SJSA1 (cell line): ENCODE data around the gene MANBA. TPM values are rescaled to one million over a fixed set of nuclear protein-coding genes. Genes with fewer than 3 reads are reported as not detected.

Experiments
- DNase-seq, 2 experiments: peaks; one replicate each; pipeline ENCODE4 v3.0.0-alpha.2; 2015 to 2020; ENCODE audit warnings: low spot score in 2 of 2, low read depth in 1 of 2
- H3K27ac ChIP-seq: fragments of 250-450 bp; sonication (Bioruptor Pico); 2 replicates; pipeline ENCODE4 v1.5.1; 2020; ENCODE audit warnings: mild to moderate bottlenecking, moderate library complexity
- H3K27me3 ChIP-seq: fragments of 250-450 bp; sonication (Bioruptor Pico); replicated peaks from 2 replicates; pipeline ENCODE4 v1.5.1; 2020; ENCODE audit warnings: mild to moderate bottlenecking, moderate library complexity
- H3K36me3 ChIP-seq: fragments of 250-450 bp; sonication (Bioruptor Pico); 2 replicates; pipeline ENCODE4 v1.5.1; 2020; ENCODE audit warnings: mild to moderate bottlenecking
- H3K4me1 ChIP-seq: fragments of 250-450 bp; sonication (Bioruptor Pico); replicated peaks from 2 replicates; pipeline ENCODE4 v1.6.1; 2021; ENCODE audit warnings: mild to moderate bottlenecking
- H3K4me3 ChIP-seq: fragments of 250-450 bp; sonication (Bioruptor Pico); 2 replicates; pipeline ENCODE4 v1.5.1; 2020; ENCODE audit warnings: mild to moderate bottlenecking
- H3K9me3 ChIP-seq: fragments of 250-450 bp; sonication (Bioruptor Pico); replicated peaks from 2 replicates; pipeline ENCODE4 v1.5.1; 2020; ENCODE audit warnings: mild to moderate bottlenecking
- total RNA-seq: library from RNA; depleted of rRNA; stranded (reverse); fragments of >200 nt; shearing (Covaris generic); gene quantifications from 2 replicates; pipeline ENCODE4 v1.2.3, GENCODE V29; 2014

MANBA gene
- total RNA-seq, 1 experiment from 2014 or later = 13.2 TPM

- Histone ChIP-seq H3K36me3 (no peaks in the 10 kb centered on the region), H3K9me3 (no peaks in the 10 kb centered on the region), H3K27me3 (no peaks in the 10 kb centered on the region), H3K4me3 (no peak overlapping the region), H3K27ac (no peak overlapping the region), H3K4me1 (no peaks in the 10 kb centered on the region)
- no peak for DNase-seq
These were observed 20.8 kb upstream of the MANBA start for GRCh38 chr4:102781570-102781969.

GRCh38 chr4:102780476-102781144, 19.8 kb upstream of the MANBA start:
- no peaks in the 10 kb centered on the region for H3K4me1 ChIP-seq
- H3K27ac ChIP-seq = no peak overlapping the region
- no peak overlapping the region for H3K4me3 ChIP-seq
- no peaks in the 10 kb centered on the region for H3K36me3 ChIP-seq
- DNase-seq = no peak
- H3K9me3 ChIP-seq = no peaks in the 10 kb centered on the region
- no peaks in the 10 kb centered on the region for H3K27me3 ChIP-seq

DNA sequence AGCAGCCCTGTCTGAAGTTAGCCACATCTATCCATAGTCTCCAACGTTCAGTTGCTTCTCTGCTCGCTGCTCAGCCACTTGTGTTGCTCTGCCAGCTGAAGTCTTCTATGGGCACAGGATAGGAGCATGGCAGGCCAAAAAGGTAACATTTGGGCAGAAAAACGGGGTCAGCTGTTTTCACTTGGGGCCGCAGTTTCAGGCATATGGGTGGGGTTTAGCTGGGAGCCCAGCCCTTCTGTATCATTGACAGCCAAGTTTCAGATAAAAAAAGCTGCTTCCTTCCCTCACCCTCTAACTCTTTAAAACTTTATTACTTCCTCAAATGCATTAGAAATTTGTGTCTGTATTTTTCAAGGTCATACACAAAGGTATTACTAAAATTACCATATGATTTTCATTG, 18.4 kb upstream of the MANBA start:
- H3K4me1 ChIP-seq = no peaks in the 10 kb centered on the region
- no peak for DNase-seq
- no peaks in the 10 kb centered on the region; the same call in 1 of the 2 replicates for H3K27me3 ChIP-seq
- no peaks in the 10 kb centered on the region for H3K9me3 ChIP-seq
- no peak overlapping the region for H3K4me3 ChIP-seq
- H3K36me3 ChIP-seq = no peaks in the 10 kb centered on the region
- no peak overlapping the region for H3K27ac ChIP-seq

DNA sequence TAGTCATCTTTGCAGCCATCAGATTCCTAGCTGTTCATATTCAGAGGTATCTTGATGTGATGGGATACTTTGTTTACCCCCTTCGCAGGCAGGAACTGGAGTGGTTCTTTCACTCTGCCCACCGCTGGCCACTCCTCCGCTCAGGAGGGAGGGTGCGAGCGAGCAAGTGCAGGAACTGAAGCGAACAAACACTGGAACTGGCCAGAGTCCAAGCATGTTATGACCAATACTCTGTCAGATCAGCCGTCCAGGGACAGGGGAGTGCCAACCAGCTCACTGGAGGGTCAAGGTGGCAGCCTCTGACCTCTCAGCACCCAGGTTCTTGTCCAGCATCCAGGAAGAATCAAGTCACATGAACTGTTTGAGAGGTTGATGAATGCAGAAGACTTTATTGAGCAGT, 18.0 kb upstream of the MANBA start:
- Histone ChIP-seq H3K4me1 (no peaks in the 10 kb centered on the region), H3K27me3 (no peaks in the 10 kb centered on the region; the same call in 1 of the 2 replicates), H3K27ac (no peak overlapping the region), H3K9me3 (no peaks in the 10 kb centered on the region), H3K4me3 (no peak overlapping the region), H3K36me3 (no peaks in the 10 kb centered on the region)
- DNase-seq = no peak

DNA sequence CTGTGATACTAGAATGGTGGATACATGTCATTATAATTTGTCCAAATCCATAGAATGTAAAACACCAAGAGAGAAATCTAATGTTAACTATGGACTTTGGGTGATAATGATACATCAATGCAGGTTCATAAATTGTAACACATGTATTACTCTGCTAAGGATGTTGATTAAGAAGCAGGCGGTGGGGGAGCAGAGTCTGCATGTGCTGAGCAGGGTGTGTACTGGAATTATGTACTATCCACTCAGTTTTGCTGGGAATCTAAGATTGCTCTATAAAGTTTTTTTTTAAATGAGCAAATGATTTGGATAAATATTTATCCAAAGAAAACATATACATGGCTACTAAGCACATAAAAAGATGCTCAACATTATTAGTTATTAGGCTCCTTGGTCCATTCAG, 15.0 kb upstream of the MANBA start:
- Histone ChIP-seq H3K9me3 (no peaks in the 10 kb centered on the region), H3K4me1 (no peaks in the 10 kb centered on the region), H3K27me3 (no peaks in the 10 kb centered on the region; the same call in 1 of the 2 replicates), H3K36me3 (no peaks in the 10 kb centered on the region), H3K4me3 (no peak overlapping the region), H3K27ac (no peak overlapping the region)
- DNase-seq = no peak

DNA sequence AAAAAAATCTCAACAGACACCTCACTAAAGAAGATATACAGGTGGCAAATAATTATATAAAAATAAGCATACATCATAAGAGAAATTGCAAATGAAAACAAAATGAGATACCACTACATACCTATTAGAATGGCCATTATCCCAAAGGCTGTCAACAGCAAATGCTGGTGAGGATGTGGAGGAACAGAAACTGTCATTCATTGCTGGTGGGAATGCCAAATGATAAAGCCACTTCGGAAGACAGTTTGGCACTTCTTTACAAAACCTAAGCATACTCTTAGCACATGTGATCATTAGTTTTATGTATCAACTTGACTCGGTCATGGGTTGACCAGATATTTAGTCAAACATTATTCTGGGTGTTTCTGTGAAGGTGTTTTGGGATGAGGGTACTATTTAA, 13.5 kb upstream of the MANBA start:
- H3K27ac ChIP-seq = no peak overlapping the region
- H3K4me1 ChIP-seq = no peaks in the 10 kb centered on the region
- no peaks in the 10 kb centered on the region; the same call in 1 of the 2 replicates for H3K27me3 ChIP-seq
- H3K36me3 ChIP-seq = no peaks in the 10 kb centered on the region
- H3K9me3 ChIP-seq = no peaks in the 10 kb centered on the region
- H3K4me3 ChIP-seq = no peak overlapping the region
- DNase-seq = no peak

- no peak for DNase-seq
- no peaks in the 10 kb centered on the region for H3K4me1 ChIP-seq
- no peak overlapping the region for H3K4me3 ChIP-seq
- H3K36me3 ChIP-seq = no peaks in the 10 kb centered on the region
- H3K27ac ChIP-seq = no peak overlapping the region
- H3K9me3 ChIP-seq = no peaks in the 10 kb centered on the region
- H3K27me3 ChIP-seq = no peaks in the 10 kb centered on the region; the same call in 1 of the 2 replicates
These were observed 12.1 kb upstream of the MANBA start for GRCh38 chr4:102772738-102773340.

GRCh38 chr4:102764901-102765300, 4.1 kb upstream of the MANBA start:
- Histone ChIP-seq H3K36me3 (no peaks in the 10 kb centered on the region), H3K4me3 (no peak overlapping the region), H3K4me1 (peaks cover 9% of the 10 kb centered on the region; the same call in 1 of the 2 replicates), H3K9me3 (no peaks in the 10 kb centered on the region), H3K27me3 (no peaks in the 10 kb centered on the region), H3K27ac (no peak overlapping the region)
- DNase-seq = no peak

GRCh38 chr4:102761906-102762305, 1.1 kb upstream of the MANBA start:
- H3K27ac ChIP-seq = no peak overlapping the region
- no peaks in the 10 kb centered on the region for H3K9me3 ChIP-seq
- no peak overlapping the region for H3K4me3 ChIP-seq
- no peak for DNase-seq
- no peaks in the 10 kb centered on the region for H3K27me3 ChIP-seq
- H3K4me1 ChIP-seq = peaks cover 13% of the 10 kb centered on the region; the same call in 1 of the 2 replicates
- no peaks in the 10 kb centered on the region for H3K36me3 ChIP-seq

- DNase-seq = no peak
These were observed 531 bp upstream of the MANBA start for GRCh38 chr4:102761296-102761701.

DNA sequence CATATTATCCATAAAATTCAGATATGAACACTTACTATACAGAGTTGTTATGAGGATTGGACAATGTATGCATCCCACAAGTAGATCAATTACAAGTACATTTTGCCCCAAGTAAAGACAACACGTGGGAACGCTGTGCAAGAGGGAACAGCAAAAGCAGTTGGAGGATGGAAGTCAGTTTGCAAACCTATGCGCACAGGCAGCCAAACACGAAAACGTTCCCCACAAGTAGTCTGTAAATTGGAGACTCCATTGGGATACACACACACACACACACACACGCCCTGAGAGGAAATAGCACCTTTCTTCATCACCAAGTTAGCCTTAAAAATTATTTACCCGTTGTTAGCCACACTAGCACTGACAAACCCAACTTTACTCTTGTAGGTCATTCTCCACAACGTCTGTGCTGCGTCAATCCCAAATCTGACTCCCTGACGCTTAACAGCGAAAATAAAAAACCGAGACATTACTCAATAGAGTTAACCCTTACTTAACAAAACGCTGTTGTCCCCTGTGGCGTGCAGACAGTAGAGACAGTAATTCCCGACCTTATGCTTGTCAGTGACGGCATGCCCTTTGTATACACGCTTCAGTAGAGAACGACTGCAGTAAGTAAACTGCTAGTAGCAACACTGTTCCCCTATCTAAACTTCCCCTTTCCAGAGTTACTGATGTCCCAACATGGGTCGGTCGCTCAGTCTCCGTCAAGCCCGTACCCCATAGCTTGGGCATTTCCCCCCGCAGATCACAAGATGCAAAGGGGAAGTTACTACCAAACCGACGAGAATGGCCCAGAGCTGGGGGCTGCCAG, 730 bp downstream of the MANBA start:
- no peaks in the 10 kb centered on the region for H3K27me3 ChIP-seq
- DNase-seq = no peak
- no peak overlapping the region for H3K27ac ChIP-seq
- H3K4me3 ChIP-seq = peak overlapping the region; percentile 63
- H3K4me1 ChIP-seq = peaks cover 13% of the 10 kb centered on the region; the same call in 1 of the 2 replicates
- no peaks in the 10 kb centered on the region for H3K36me3 ChIP-seq
- no peaks in the 10 kb centered on the region for H3K9me3 ChIP-seq

More at GRCh38 chr4:102761296-102761701, 531 bp upstream of the MANBA start:
- Histone ChIP-seq H3K4me3 (peak overlapping the region; percentile 63), H3K27ac (no peak overlapping the region), H3K4me1 (peaks cover 13% of the 10 kb centered on the region; the same call in 1 of the 2 replicates), H3K36me3 (no peaks in the 10 kb centered on the region), H3K9me3 (no peaks in the 10 kb centered on the region), H3K27me3 (no peaks in the 10 kb centered on the region)

DNA sequence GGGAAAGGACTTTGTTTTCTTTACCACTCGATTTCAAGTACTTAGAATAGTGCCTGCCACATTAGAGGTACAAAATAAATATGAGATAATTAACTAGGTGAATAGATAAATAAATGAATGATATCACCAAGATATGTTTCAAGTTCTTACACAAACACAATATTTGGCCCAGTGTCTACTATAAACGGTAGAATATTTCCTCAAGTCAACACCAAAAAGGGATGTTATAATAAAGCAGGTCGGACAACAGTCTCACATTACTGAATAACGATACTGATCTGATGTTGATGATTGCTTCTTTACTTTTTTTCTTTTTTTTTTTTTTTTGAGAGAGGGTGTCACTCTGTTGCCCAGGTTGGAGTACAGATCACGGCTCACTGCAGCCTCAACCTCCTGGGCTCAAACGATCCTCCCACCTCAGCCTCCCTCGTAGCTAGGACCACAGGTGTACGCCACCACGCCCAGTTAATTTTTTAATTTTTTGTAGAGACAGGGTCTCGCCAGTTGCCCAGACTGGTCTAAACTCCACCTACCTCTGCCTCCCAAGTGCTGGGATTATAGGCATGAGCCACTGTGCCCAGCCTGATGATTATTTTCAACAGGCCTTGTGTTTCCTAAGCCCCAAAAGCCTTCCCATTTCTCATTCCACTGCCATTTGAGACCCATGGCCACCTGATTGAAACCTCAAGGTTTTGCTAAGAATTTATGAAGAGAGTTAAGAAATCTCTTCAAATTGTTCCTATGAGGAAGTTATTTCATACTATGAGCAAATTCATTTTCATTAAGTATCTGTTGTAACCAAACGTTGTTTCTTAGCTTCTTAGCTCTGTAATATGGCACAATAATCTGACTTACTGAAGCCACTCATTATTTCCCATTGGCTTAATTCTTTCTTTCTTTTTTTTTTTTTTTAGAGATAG, 2.3 kb downstream of the MANBA start:
- H3K4me1 ChIP-seq = peaks cover 13% of the 10 kb centered on the region; the same call in 1 of the 2 replicates
- DNase-seq = no peak
- no peaks in the 10 kb centered on the region for H3K9me3 ChIP-seq
- H3K36me3 ChIP-seq = no peaks in the 10 kb centered on the region
- H3K4me3 ChIP-seq = no peak overlapping the region
- H3K27ac ChIP-seq = no peak overlapping the region
- H3K27me3 ChIP-seq = no peaks in the 10 kb centered on the region

DNA sequence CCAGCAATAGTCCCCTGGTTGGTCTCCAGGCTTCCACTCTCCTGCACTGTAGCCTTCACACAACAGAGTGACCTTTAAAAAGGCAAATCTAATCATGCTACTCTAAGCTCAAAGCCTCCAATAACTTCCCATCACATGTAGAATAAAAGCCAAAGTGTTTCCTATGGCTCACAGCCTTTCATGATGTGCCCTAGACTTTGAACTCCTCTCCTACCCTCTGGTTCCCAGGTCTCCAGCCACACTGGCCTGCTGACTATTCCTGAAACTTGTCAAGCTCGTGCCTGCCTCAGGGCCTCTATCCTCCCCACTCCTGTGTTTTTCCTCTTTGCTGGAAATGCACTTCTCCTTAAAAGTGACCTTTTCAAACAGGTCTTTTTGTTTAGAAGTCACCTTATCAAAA, 3.1 kb downstream of the MANBA start:
- Histone ChIP-seq H3K36me3 (no peaks in the 10 kb centered on the region), H3K27ac (no peak overlapping the region), H3K27me3 (no peaks in the 10 kb centered on the region), H3K9me3 (no peaks in the 10 kb centered on the region), H3K4me3 (no peak overlapping the region), H3K4me1 (peaks cover 13% of the 10 kb centered on the region; the same call in 1 of the 2 replicates)
- no peak for DNase-seq
